H1 (cell line): Measurements from ENCODE around the gene TANC1. TPM values are rescaled to one million over a fixed set of nuclear protein-coding genes. Genes with fewer than 3 reads are reported as not detected.

Experiments
- CTCF ChIA-PET: fragments of 300-600 bp; sonication (Branson Sonifier 250); formaldehyde crosslinking; loops from one replicate; lab custom pipeline; 2021; ENCODE audit not compliant: partially characterized antibody; lab: Charles Lee
- POLR2A ChIA-PET: fragments of 300-600 bp; sonication (Branson Sonifier 250); formaldehyde crosslinking; loops from one replicate; lab custom pipeline; 2021; ENCODE audit warnings: inconsistent platforms; ENCODE audit not compliant: partially characterized antibody; lab: Charles Lee
- DNase-seq, 2 experiments: peaks; one replicate each; pipeline versions ENCODE4 v3.0.0 to v3.0.0-alpha.2; 2010 to 2022; ENCODE audit warnings: low spot score in 2 of 2, low read depth in 1 of 2, mixed read lengths in 1 of 2
- FAIRE-seq: peaks from 2 replicates; lab custom pipeline; 2011; peaks lifted over from hg19 to GRCh38; lab: Jason Lieb, UNC
- H2AFZ ChIP-seq: 2 replicates; pipeline ENCODE4 v1.8.1; 2012; ENCODE audit warnings: low read length, inconsistent platforms
- H2AK5ac ChIP-seq: 2 replicates; pipeline ENCODE4 v1.6.1; 2013; ENCODE audit warnings: low read depth, low read length
- H2BK120ac ChIP-seq: replicated peaks from 2 replicates; pipeline ENCODE3; 2013; ENCODE audit warnings: low read depth, low read length, inconsistent platforms
- H2BK12ac ChIP-seq: 2 replicates; pipeline ENCODE4 v1.6.1; 2013; ENCODE audit warnings: low read depth, low read length
- H2BK15ac ChIP-seq: 2 replicates; pipeline ENCODE4 v1.6.1; 2013; ENCODE audit warnings: low read length
- H2BK20ac ChIP-seq: 2 replicates; pipeline ENCODE4 v1.6.1; 2013; ENCODE audit warnings: low read length
- H2BK5ac ChIP-seq: 2 replicates; pipeline ENCODE4 v1.6.1; 2013; ENCODE audit warnings: low read depth, low read length
- H3K14ac ChIP-seq: 2 replicates; pipeline ENCODE4 v1.6.1; 2013; ENCODE audit warnings: inconsistent platforms; ENCODE audit not compliant: insufficient read length
- H3K18ac ChIP-seq: 2 replicates; pipeline ENCODE4 v1.6.1; 2013; ENCODE audit warnings: low read length; ENCODE audit errors: extremely low read depth
- H3K23ac ChIP-seq: 2 replicates; pipeline ENCODE4 v1.6.1; 2013; ENCODE audit warnings: inconsistent platforms; ENCODE audit not compliant: insufficient read length
- H3K23me2 ChIP-seq: 2 replicates; pipeline ENCODE4 v1.6.1; 2013; ENCODE audit warnings: low read depth, low read length
- H3K27ac ChIP-seq: 2 replicates; pipeline ENCODE4 v1.6.1; 2011; ENCODE audit warnings: low read depth, low read length, inconsistent platforms
- H3K27me3 ChIP-seq, 4 experiments: replicated peaks in 1 of 4; 1 replicate in 1 of 4; 2 replicates in 3 of 4; pipeline versions ENCODE4 v1.6.1 to v1.8.1; 2011 to 2013; ENCODE audit warnings: low read length in 3 of 4, mild to moderate bottlenecking in 3 of 4, inconsistent platforms in 2 of 4, mixed read lengths in 2 of 4, moderate library complexity in 1 of 4; ENCODE audit not compliant: control insufficient read depth in 3 of 4, insufficient read depth in 3 of 4; ENCODE audit errors: extremely low read depth in 1 of 4
- H3K36me3 ChIP-seq, 4 experiments: 2 replicates each; pipeline versions ENCODE4 v1.6.1 to v1.8.1; 2011 to 2013; ENCODE audit warnings: mild to moderate bottlenecking in 4 of 4, low read length in 3 of 4, moderate library complexity in 2 of 4, control low read depth in 1 of 4, inconsistent platforms in 1 of 4; ENCODE audit not compliant: insufficient read depth in 4 of 4, control insufficient read depth in 2 of 4
- H3K4ac ChIP-seq: replicated peaks from 2 replicates; pipeline ENCODE3; 2013; ENCODE audit warnings: low read length, low read depth, mixed read lengths, inconsistent platforms; ENCODE audit not compliant: insufficient read length
- H3K4me1 ChIP-seq, 4 experiments: replicated peaks in 1 of 4; 1 replicate in 1 of 4; 2 replicates in 3 of 4; pipeline versions ENCODE4 v1.6.1 to v1.8.1; 2011 to 2013; ENCODE audit warnings: low read length in 3 of 4, inconsistent platforms in 2 of 4, mixed read lengths in 1 of 4; ENCODE audit not compliant: insufficient read depth in 4 of 4, control insufficient read depth in 3 of 4
- H3K4me2 ChIP-seq, 2 experiments: 2 replicates each; pipeline versions ENCODE4 v1.6.1 to v1.8.1; 2011 to 2013; ENCODE audit warnings: low read depth in 2 of 2, low read length in 2 of 2, control low read depth in 1 of 2, inconsistent platforms in 1 of 2, mild to moderate bottlenecking in 1 of 2; ENCODE audit not compliant: insufficient read depth in 1 of 2
- H3K4me3 ChIP-seq, 4 experiments: fragments of 200-600, 300-600 bp in 1 of 4; sonication (generic), shearing (Covaris generic), sonication (Bioruptor Twin) in 1 of 4; 2 replicates each; pipeline versions ENCODE4 v1.5.1 to v1.8.1; 2011 to 2016; ENCODE audit warnings: low read length in 4 of 4, low read depth in 3 of 4, control low read depth in 2 of 4, inconsistent platforms in 2 of 4, mild to moderate bottlenecking in 2 of 4, mixed read lengths in 1 of 4, moderate library complexity in 1 of 4; ENCODE audit not compliant: insufficient read depth in 2 of 4; ENCODE audit errors: extremely low read depth in 1 of 4
- H3K56ac ChIP-seq: replicated peaks from 2 replicates; pipeline ENCODE3; 2013; ENCODE audit warnings: low read depth, mild to moderate bottlenecking, mixed read lengths, low read length, inconsistent platforms; ENCODE audit not compliant: insufficient read length
- H3K79me1 ChIP-seq: 2 replicates; pipeline ENCODE4 v1.6.1; 2013; ENCODE audit warnings: low read depth, low read length, control low read depth
- H3K79me2 ChIP-seq, 2 experiments: 2 replicates each; pipeline versions ENCODE4 v1.6.1 to v1.8.1; 2012 to 2013; ENCODE audit warnings: low read length in 2 of 2, mild to moderate bottlenecking in 2 of 2, inconsistent platforms in 1 of 2; ENCODE audit not compliant: insufficient read depth in 2 of 2, control insufficient read depth in 1 of 2
- H3K9ac ChIP-seq, 4 experiments: replicated peaks in 1 of 4; 1 replicate in 1 of 4; 2 replicates in 3 of 4; pipeline versions ENCODE4 v1.6.1 to v1.8.1; 2011 to 2013; ENCODE audit warnings: low read depth in 3 of 4, low read length in 3 of 4, control low read depth in 2 of 4, mild to moderate bottlenecking in 2 of 4, moderate library complexity in 2 of 4, inconsistent platforms in 1 of 4; ENCODE audit errors: extremely low read depth in 1 of 4
- H3K9me3 ChIP-seq, 2 experiments: 2 replicates each; pipeline versions ENCODE4 v1.6.1 to v1.8.1; 2012 to 2013; ENCODE audit warnings: mild to moderate bottlenecking in 2 of 2, moderate library complexity in 2 of 2, control low read depth in 1 of 2, inconsistent platforms in 1 of 2, low read depth in 1 of 2, low read length in 1 of 2, mixed read lengths in 1 of 2; ENCODE audit not compliant: insufficient read depth in 2 of 2
- H4K20me1 ChIP-seq, 2 experiments: replicated peaks in 1 of 2; 2 replicates each; pipeline versions ENCODE3 to v1.8.1; 2011 to 2013; ENCODE audit warnings: inconsistent platforms in 2 of 2, low read length in 2 of 2, mild to moderate bottlenecking in 1 of 2; ENCODE audit not compliant: insufficient read depth in 2 of 2, control insufficient read depth in 1 of 2
- H4K5ac ChIP-seq: 2 replicates; pipeline ENCODE4 v1.6.1; 2013; ENCODE audit warnings: low read length, low read depth, mixed read lengths, inconsistent platforms; ENCODE audit not compliant: insufficient read length
- H4K8ac ChIP-seq: 2 replicates; pipeline ENCODE4 v1.8.0; 2013; ENCODE audit warnings: mild to moderate bottlenecking, moderate library complexity, low read length, inconsistent platforms; ENCODE audit not compliant: insufficient read depth; ENCODE audit errors: extremely low read depth
- H4K91ac ChIP-seq: replicated peaks from 2 replicates; pipeline ENCODE3; 2013; ENCODE audit warnings: low read length, mixed read lengths, inconsistent platforms; ENCODE audit not compliant: insufficient read length
- BRCA1 ChIP-seq: IDR thresholded peaks from 2 replicates; pipeline ENCODE4 v1.6.1; 2012; ENCODE audit warnings: low read depth, low read length, improper control_type of control experiment
- POLR2AphosphoS5 ChIP-seq: IDR thresholded peaks from 2 replicates; pipeline ENCODE4 v1.6.1; 2011; ENCODE audit warnings: low read depth, low read length
- WGBS, 2 experiments: shearing (Covaris generic) in 1 of 2; methylation state at CpG; one replicate each; pipeline versions ENCODE4 v1.1.6 to v1.1.7; 2013 to 2015; ENCODE audit warnings: low lambda C conversion rate in 2 of 2, mixed read lengths in 2 of 2, inconsistent platforms in 1 of 2, low coverage in 1 of 2, missing lambda C conversion rate in 1 of 2; ENCODE audit not compliant: insufficient replicate concordance in 2 of 2, insufficient coverage in 1 of 2, insufficient read length in 1 of 2; ENCODE audit errors: extremely low coverage in 1 of 2, missing lambda C conversion rate in 1 of 2; 5-methylcytosine and 5-hydroxymethylcytosine counted together
- polyA plus RNA-seq, 7 experiments: library from polyadenylated mRNA; depleted of rRNA in 3 of 7; stranded (reverse) in 5 of 7; unstranded in 2 of 7; fragments of >200 nt in 5 of 7; fragments of 200-250 nt in 2 of 7; gene quantifications; 1 replicate in 5 of 7; 2 replicates in 1 of 7; 4 replicates in 1 of 7; pipeline versions ENCODE4 v1.2.1 to v1.2.3, GENCODE V29; 2011 to 2013; ENCODE audit warnings: missing spikeins in 2 of 7, mixed read lengths in 2 of 7
- total RNA-seq: library from RNA; stranded (reverse); fragmentation: NEBNext Ultra II Directional; extraction: Animal tissue kit (Norgen Biotek cat#: 25700); gene quantifications from 2 replicates; pipeline ENCODE4 v1.2.1, GENCODE V29; 2021

The TANC1 gene
- total and polyA plus RNA-seq, 2 of the 8 experiments (the other 6 are each of a cell fraction or from before 2014, with no cell fraction given) = 4.1 to 7.6 TPM

DNA sequence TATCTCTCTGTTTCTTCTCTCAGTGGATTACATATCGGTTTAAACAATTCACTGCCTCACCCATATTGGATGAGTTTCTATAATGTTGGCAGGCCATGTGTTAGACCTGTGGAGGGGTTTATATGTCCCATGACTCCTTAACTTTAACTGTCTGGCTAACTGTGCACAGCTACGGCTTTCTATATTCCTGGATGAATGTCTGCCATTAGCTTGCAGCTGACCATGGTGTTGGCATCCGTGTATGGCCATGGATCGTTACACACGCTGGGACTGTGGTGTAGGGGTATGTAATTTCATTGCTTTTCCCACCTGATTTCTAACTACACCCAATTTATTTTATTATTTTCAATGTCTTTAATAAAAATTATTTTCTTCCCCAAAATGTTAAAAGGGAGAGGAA, 3.3 kb upstream of the TANC1 start:
- Histone ChIP-seq H3K56ac (no peak overlapping the region), H4K91ac (no peak overlapping the region), H3K9me3 (no peaks in the 10 kb centered on the region), H3K14ac (no peak overlapping the region), H3K4me2 (no peak overlapping the region), H3K36me3 (no peaks in the 10 kb centered on the region), H3K23me2 (peaks cover 20% of the 10 kb centered on the region), H2AK5ac (no peak overlapping the region), H2AFZ (no peak overlapping the region), H2BK12ac (no peak overlapping the region), H2BK20ac (no peak overlapping the region), H3K4me3 (no peak overlapping the region), H3K23ac (no peak overlapping the region), H4K8ac (no peak overlapping the region), H3K27ac (no peak overlapping the region), H4K20me1 (peaks cover 0 to 4% of the 10 kb centered on the region in 2 experiments), H2BK120ac (no peak overlapping the region), H3K18ac (no peak overlapping the region), H3K79me2 (no peaks in the 10 kb centered on the region), H3K79me1 (no peaks in the 10 kb centered on the region), H3K4me1 (peaks cover 0 to 5% (median 2%) of the 10 kb centered on the region in 4 experiments; a peak in 5 of 7 replicates), H3K4ac (no peak overlapping the region), H4K5ac (no peak overlapping the region), H2BK15ac (no peak overlapping the region), H3K9ac (no peak overlapping the region), H3K27me3 (peaks cover under 1 to 35% (median 20%) of the 10 kb centered on the region in 4 experiments), H2BK5ac (no peak overlapping the region)
- TF ChIP-seq BRCA1 = no peak
- no peak for TF ChIP-seq POLR2AphosphoS5
- CTCF ChIA-PET = no interaction called here
- no peak for FAIRE-seq
- 83% methylated on average over 5 of the region's 5 CpGs; no CpG with 5 or more reads in 1 of the 2 experiments for WGBS, 2 experiments
- POLR2A ChIA-PET = no interaction called here
- no peak for DNase-seq
